Measurements from ENCODE around the gene NR4A2.

NR4A2 gene

DNA sequence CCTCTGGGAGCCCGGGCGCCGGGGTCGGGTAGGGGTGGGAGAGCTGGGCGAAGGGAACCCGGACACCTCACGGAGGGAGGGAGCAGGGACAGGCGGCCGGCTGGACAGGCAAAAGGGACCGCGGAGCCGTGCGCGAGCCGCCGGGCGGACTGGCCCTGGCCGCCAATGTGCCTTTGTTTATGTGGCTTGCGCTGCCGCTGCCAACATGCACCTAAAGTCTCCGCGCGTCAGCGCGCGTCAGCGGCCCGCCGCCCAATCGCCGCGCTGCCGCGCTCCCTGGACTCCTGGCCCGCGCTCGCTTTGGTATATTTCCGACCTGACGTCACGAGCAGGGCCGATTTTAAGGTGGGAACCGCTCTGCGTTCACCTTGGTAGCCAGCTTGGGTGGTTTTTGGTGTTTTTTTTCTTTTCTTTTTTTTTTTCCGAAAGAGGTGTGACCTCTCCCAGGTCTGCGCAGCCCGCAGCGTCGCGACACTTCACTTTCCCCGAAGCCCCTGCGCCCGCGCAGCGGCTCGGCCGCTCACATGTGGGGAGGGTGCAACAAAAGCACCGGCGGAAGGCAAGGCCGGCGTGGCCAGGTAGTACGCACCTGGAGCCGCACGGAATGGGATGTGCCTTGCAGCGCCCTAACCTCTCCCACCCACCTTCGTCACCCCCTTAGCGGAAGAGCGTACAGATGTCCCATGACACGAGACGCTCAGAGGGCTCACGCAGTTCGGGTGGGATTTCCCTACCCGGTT is at the start of gene NR4A2:
Gene NR4A2 (minus strand): TSS at position 188 of the 740 bp plus-strand sequence. CDS start 2,535 bp downstream, outside the sequence.
- TF ChIP-seq CTCF (IDR thresholded peaks at IDR 0.05; ENCODE audit: low read depth, low read length, missing control alignments): no peak
- H3K4me3 ChIP-seq (ENCODE audit: low read depth, low read length): peak within 1 kb of the TSS; percentile 62
- in situ Hi-C loops (cut with HindIII; ENCODE audit: low sequenced_read_pairs): no loop called here
- DNase-seq (ENCODE audit: low read depth): peak; percentile 77

DNA sequence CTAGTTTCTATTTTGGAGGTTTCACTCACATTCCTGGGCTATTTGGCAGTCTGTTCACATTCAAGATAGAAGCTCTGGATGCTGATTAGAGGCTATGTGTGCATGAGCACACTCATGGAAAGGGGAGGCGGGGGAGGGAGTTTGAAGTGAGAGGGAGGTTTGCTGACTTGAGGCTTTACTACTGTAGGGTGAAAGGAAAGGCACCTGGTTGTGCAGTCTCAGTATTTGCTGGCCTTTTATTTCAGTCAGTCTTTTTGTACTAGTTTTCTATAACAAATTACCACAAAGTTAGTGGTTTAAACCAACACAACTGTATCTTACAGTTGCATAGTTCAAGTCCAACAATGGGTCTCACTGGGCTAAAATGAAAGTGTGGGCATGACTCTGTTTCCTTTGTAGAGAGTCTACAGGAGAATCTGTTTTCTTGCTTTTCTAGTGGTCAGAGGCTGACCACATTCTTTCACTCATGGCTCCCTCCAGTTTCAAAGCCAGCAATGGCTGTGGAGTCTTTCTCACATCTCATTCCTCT is 47.7 kb upstream of the NR4A2 start:
- in situ Hi-C loops (cut with HindIII; ENCODE audit: low sequenced_read_pairs): no loop called here
- TF ChIP-seq CTCF (IDR thresholded peaks at IDR 0.05; ENCODE audit: low read depth, low read length, missing control alignments): no peak
- no peak overlapping the region for H3K4me3 ChIP-seq (ENCODE audit: low read depth, low read length)
- no peak for DNase-seq (ENCODE audit: low read depth)

- in situ Hi-C loops (cut with HindIII; ENCODE audit: low sequenced_read_pairs): no loop called here
- no peak for TF ChIP-seq CTCF (IDR thresholded peaks at IDR 0.05; ENCODE audit: low read depth, low read length, missing control alignments)
- DNase-seq (ENCODE audit: low read depth): no peak
- no peak overlapping the region for H3K4me3 ChIP-seq (ENCODE audit: low read depth, low read length)
These were observed 47.2 kb upstream of the NR4A2 start for GRCh38 chr2:156379714-156380113.

DNA sequence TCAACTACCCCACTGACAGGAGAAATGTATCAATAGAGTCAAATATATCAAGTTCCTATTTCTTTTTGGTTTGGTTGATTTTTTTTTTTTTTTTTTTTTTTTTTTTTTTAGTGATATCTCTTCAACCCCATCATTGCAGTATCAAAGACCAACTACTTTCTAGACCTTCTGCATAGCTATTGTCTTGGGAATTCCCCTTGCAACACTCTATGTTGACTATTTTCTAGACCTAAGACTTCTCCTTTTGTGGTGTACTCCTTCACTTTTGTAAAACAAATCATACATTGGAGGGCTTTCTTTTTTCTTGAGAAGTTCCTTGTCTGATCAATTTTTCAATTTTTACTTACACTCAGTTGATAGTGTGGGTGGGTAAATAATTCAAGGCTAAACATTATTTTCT is 46.5 kb upstream of the NR4A2 start:
- no peak for DNase-seq (ENCODE audit: low read depth)
- in situ Hi-C loops (cut with HindIII; ENCODE audit: low sequenced_read_pairs): no loop called here
- H3K4me3 ChIP-seq (ENCODE audit: low read depth, low read length): no peak overlapping the region
- TF ChIP-seq CTCF (IDR thresholded peaks at IDR 0.05; ENCODE audit: low read depth, low read length, missing control alignments): no peak

DNA sequence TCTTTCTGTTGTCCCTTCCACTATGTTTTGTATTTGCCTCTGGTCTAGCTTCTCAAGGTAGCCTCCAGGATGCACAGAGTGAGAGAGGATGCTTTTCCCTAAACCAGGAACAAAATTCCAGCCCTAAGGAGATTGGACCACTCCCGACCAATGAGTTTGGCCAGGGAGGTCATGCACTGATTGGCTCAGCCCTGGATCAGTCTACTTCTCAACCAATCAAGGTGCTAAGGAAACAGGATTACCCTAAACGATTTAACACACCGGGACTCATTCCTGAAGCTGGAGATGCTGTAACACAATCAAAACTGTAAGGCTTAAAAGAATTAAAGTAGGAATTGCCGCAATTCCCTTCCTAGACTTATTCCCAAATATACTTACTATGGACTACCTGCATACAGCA is 34.2 kb upstream of the NR4A2 start:
- in situ Hi-C loops (cut with HindIII; ENCODE audit: low sequenced_read_pairs): no loop called here
- no peak for DNase-seq (ENCODE audit: low read depth)
- H3K4me3 ChIP-seq (ENCODE audit: low read depth, low read length): no peak overlapping the region
- no peak for TF ChIP-seq CTCF (IDR thresholded peaks at IDR 0.05; ENCODE audit: low read depth, low read length, missing control alignments)

DNA sequence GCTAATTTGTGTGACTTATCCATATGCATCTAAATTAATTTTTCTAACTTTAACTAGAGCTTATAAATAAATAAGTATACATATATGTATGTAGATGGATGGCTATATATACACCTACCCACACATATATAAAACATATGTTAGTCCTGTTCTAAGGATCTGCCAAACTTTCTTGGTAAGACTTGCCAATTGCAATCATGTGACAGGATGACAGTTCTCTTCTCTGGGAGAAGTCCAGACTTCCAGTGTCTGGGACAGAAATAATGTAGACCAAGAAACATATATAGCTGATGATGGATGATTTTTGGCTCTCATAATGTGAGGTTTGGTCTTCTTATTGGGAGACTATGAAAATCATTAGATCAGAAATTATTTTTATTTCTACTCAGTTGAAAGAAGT is 30.6 kb upstream of the NR4A2 start:
- no peak for TF ChIP-seq CTCF (IDR thresholded peaks at IDR 0.05; ENCODE audit: low read depth, low read length, missing control alignments)
- in situ Hi-C loops (cut with HindIII; ENCODE audit: low sequenced_read_pairs): no loop called here
- no peak for DNase-seq (ENCODE audit: low read depth)
- H3K4me3 ChIP-seq (ENCODE audit: low read depth, low read length): no peak overlapping the region
